Neural crest cell (in vitro differentiated cells): ENCODE measurements around the gene SORBS2. TPM values are rescaled to one million over a fixed set of nuclear protein-coding genes. Genes with fewer than 3 reads are reported as not detected.
"Not testable (repeated sequence)": the region's sequence is repeated elsewhere in the genome, so short reads cannot be mapped to it uniquely, and the experiment has no call there.

Source experiments
- DNase-seq: peaks from one replicate; pipeline ENCODE4 v3.0.0; 2021; ENCODE audit warnings: low read depth, mixed read lengths, low spot score
- H3K27ac Mint-ChIP-seq: one replicate; pipeline ENCODE4 v1.8.0; 2021; ENCODE audit warnings: mild to moderate bottlenecking, mixed read lengths; ENCODE audit not compliant: unreplicated experiment
- H3K27me3 Mint-ChIP-seq: 2 replicates; pipeline ENCODE4 v1.8.0; 2021; ENCODE audit warnings: low read depth, mild to moderate bottlenecking, mixed read lengths
- H3K36me3 Mint-ChIP-seq: 2 replicates; pipeline ENCODE4 v1.8.0; 2021; ENCODE audit warnings: low read depth, mild to moderate bottlenecking, mixed read lengths
- H3K4me1 Mint-ChIP-seq: 2 replicates; pipeline ENCODE4 v1.8.0; 2021; ENCODE audit warnings: mixed read lengths
- H3K4me3 Mint-ChIP-seq: one replicate; pipeline ENCODE4 v1.8.0; 2021; ENCODE audit warnings: mild to moderate bottlenecking, mixed read lengths
- H3K9me3 Mint-ChIP-seq: 2 replicates; pipeline ENCODE4 v1.8.0; 2021; ENCODE audit warnings: mixed read lengths
- CTCF ChIP-seq: fragments of 200-600 bp; sonication (generic); conservative IDR thresholded peaks from 2 replicates; pipeline ENCODE4 v1.5.0; 2021; ENCODE audit warnings: antibody characterized with exemption, mild to moderate bottlenecking
- total RNA-seq: library from RNA; stranded (reverse); gene quantifications from 2 replicates; pipeline ENCODE4 v1.2.1, GENCODE V29; 2021

SORBS2 gene
- total RNA-seq, 1 donor from 2014 or later: 42.3 TPM

GRCh38 chr4:185718578-185719499 is 93.2 kb downstream of the SORBS2 start:
- DNase-seq: no peak
- no peak overlapping the region for H3K27ac Mint-ChIP-seq

GRCh38 chr4:185717377-185717741 is 94.6 kb downstream of the SORBS2 start:
- DNase-seq: no peak
- H3K4me1 Mint-ChIP-seq: peaks cover 31% of the 10 kb centered on the region
- no peak for TF ChIP-seq CTCF
- H3K4me3 Mint-ChIP-seq: no peak overlapping the region
- no peak overlapping the region for H3K27ac Mint-ChIP-seq
- H3K9me3 Mint-ChIP-seq: no peaks in the 10 kb centered on the region
- no peaks in the 10 kb centered on the region for H3K36me3 Mint-ChIP-seq
- H3K27me3 Mint-ChIP-seq: no peaks in the 10 kb centered on the region

More at GRCh38 chr4:185718578-185719499, 93.2 kb downstream of the SORBS2 start:
- Mint-ChIP-seq H3K36me3 (no peaks in the 10 kb centered on the region), H3K4me3 (no peak overlapping the region), H3K27me3 (no peaks in the 10 kb centered on the region), H3K4me1 (peaks cover 31% of the 10 kb centered on the region), H3K9me3 (no peaks in the 10 kb centered on the region)
- no peak for TF ChIP-seq CTCF

DNA sequence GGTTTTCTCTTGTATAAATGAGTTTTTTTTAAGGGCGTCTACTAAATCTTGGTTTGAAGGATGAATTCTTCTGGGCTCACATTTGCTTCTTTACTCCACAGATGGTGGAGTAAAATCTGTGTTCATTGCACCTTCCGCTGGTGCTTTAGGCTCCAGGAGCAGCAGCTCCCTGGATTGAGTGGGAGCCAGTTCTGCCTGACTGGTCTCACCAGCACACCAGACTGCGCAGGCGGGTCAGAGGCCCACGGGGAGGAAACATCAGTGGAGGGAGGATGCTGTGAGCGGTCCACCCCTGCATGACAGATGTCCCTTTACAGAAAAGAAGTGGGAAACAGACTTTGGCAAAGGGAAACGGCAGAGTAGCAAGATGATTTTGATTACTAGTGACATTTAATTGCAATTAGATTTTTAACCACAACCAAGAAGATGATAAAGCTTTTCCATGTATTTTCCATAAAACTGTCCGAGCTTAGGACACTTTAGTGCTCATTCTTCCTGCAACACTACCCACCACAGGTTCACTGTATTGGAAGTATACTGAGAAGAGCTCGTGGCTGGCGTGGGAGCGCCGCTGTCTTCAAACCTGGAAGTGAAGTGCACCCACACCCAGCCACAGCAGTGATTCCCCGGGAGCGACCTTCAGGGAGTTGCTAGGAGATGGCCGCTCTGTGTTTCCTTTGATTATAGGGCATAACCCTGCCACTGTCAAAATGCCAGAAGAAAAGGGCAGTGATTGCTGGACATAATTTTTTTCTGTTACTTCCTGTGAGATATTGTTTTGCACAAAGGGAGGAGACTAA is 95.2 kb downstream of the SORBS2 start:
- no peak overlapping the region for H3K4me3 Mint-ChIP-seq
- peak overlapping the region; percentile 70 for H3K27ac Mint-ChIP-seq
- peaks cover 35% of the 10 kb centered on the region for H3K4me1 Mint-ChIP-seq
- H3K27me3 Mint-ChIP-seq: no peaks in the 10 kb centered on the region
- H3K36me3 Mint-ChIP-seq: no peaks in the 10 kb centered on the region
- H3K9me3 Mint-ChIP-seq: no peaks in the 10 kb centered on the region
- TF ChIP-seq CTCF: no peak
- no peak for DNase-seq

GRCh38 chr4:185716141-185716551 is 95.8 kb downstream of the SORBS2 start:
- Mint-ChIP-seq H3K27me3 (no peaks in the 10 kb centered on the region), H3K4me1 (peaks cover 32% of the 10 kb centered on the region), H3K9me3 (no peaks in the 10 kb centered on the region), H3K36me3 (no peaks in the 10 kb centered on the region), H3K27ac (no peak overlapping the region), H3K4me3 (no peak overlapping the region)
- TF ChIP-seq CTCF: no peak
- DNase-seq: no peak

DNA sequence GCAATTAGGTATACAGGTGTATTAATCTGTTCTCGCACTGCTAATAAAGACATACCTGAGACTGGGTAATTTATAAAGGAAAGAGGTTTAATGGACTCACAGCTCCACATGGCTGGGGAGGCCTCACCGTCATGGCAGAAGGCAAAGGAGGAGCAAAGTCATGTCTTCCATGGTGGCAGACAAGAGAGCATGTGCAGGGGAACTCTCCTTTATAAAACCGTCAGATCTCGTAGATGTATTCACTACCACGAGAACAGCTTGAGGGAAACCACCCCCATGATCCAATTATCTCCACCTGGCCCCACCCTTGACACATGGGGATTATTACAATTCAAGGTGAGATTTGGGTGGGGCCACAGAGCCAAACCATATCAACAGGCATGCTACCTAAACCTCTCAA is 97.5 kb downstream of the SORBS2 start:
- not testable (repeated sequence) for DNase-seq, H3K9me3 Mint-ChIP-seq, H3K27ac Mint-ChIP-seq, H3K4me3 Mint-ChIP-seq, H3K27me3 Mint-ChIP-seq, H3K36me3 Mint-ChIP-seq
- peaks cover 40% of the 10 kb centered on the region for H3K4me1 Mint-ChIP-seq

GRCh38 chr4:185713731-185714130 is 98.3 kb downstream of the SORBS2 start:
- Mint-ChIP-seq H3K36me3 (no peaks in the 10 kb centered on the region), H3K4me1 (peaks cover 40% of the 10 kb centered on the region), H3K4me3 (no peak overlapping the region), H3K27me3 (no peaks in the 10 kb centered on the region), H3K9me3 (no peaks in the 10 kb centered on the region), H3K27ac (no peak overlapping the region)
- no peak for DNase-seq
- no peak for TF ChIP-seq CTCF
